Liver (tissue), 2 donors: ENCODE measurements around the gene FMN1.

Experiments
- CTCF ChIP-seq: fragments of 150-350 bp; IDR thresholded peaks from 2 replicates; pipeline ENCODE4 v1.5.1; 2017; ENCODE audit warnings: improper control_type of control experiment, low read depth, low read length; ENCODE audit not compliant: missing input control
- MAX ChIP-seq: IDR thresholded peaks from 2 replicates; pipeline ENCODE4 v1.6.1; 2016; ENCODE audit warnings: antibody characterized with exemption
- REST ChIP-seq: IDR thresholded peaks from 2 replicates; pipeline ENCODE4 v1.6.1; 2016; ENCODE audit warnings: antibody characterized with exemption, mild to moderate bottlenecking
- donor health status: healthy.

GRCh38 chr15:32972686-32973085, 221.8 kb downstream of the FMN1 start:
- TF ChIP-seq MAX: no peak
- no peak for TF ChIP-seq REST
- no peak for TF ChIP-seq CTCF
